Skeletal muscle tissue (tissue), 4 donors: ENCODE measurements around the gene PROSER3. TPM values are rescaled to one million over a fixed set of nuclear protein-coding genes. Genes with fewer than 3 reads are reported as not detected.

ENCODE experiments used
- H3K27ac ChIP-seq: one replicate; pipeline ENCODE4 v1.7.0; 2013; ENCODE audit warnings: mild to moderate bottlenecking, low read depth, low read length, inconsistent platforms
- H3K27me3 ChIP-seq, 3 donors: one replicate each; pipeline ENCODE4 v1.7.0; 2013; ENCODE audit warnings: low read length in 3 of 3; ENCODE audit not compliant: control insufficient read depth in 3 of 3, insufficient read depth in 3 of 3
- H3K36me3 ChIP-seq, 3 donors: one replicate each; pipeline ENCODE4 v1.7.0; 2013; ENCODE audit warnings: low read length in 3 of 3; ENCODE audit not compliant: control insufficient read depth in 3 of 3, insufficient read depth in 3 of 3
- H3K4me1 ChIP-seq, 3 donors: one replicate each; pipeline ENCODE4 v1.7.0; 2013; ENCODE audit warnings: low read length in 3 of 3, mild to moderate bottlenecking in 3 of 3; ENCODE audit not compliant: control insufficient read depth in 3 of 3, insufficient read depth in 3 of 3
- H3K4me3 ChIP-seq, 3 donors: one replicate each; pipeline ENCODE4 v1.7.0; 2013; ENCODE audit warnings: low read length in 3 of 3
- H3K9ac ChIP-seq, 3 donors: one replicate each; pipeline ENCODE4 v1.7.0; 2013; ENCODE audit warnings: low read length in 3 of 3, mild to moderate bottlenecking in 3 of 3, moderate library complexity in 2 of 3, low read depth in 1 of 3
- H3K9me3 ChIP-seq, 3 donors: one replicate each; pipeline ENCODE4 v1.7.0; 2013; ENCODE audit warnings: low read length in 3 of 3; ENCODE audit not compliant: control insufficient read depth in 3 of 3
- total RNA-seq: library from RNA; depleted of rRNA; stranded (reverse); fragments of >200 nt; gene quantifications from one replicate; pipeline ENCODE4 v1.2.3, GENCODE V29; 2014
- donor health status: Osteomylitis.

Gene PROSER3
- total RNA-seq, 1 donor from 2014 or later, result 1.0 TPM

DNA sequence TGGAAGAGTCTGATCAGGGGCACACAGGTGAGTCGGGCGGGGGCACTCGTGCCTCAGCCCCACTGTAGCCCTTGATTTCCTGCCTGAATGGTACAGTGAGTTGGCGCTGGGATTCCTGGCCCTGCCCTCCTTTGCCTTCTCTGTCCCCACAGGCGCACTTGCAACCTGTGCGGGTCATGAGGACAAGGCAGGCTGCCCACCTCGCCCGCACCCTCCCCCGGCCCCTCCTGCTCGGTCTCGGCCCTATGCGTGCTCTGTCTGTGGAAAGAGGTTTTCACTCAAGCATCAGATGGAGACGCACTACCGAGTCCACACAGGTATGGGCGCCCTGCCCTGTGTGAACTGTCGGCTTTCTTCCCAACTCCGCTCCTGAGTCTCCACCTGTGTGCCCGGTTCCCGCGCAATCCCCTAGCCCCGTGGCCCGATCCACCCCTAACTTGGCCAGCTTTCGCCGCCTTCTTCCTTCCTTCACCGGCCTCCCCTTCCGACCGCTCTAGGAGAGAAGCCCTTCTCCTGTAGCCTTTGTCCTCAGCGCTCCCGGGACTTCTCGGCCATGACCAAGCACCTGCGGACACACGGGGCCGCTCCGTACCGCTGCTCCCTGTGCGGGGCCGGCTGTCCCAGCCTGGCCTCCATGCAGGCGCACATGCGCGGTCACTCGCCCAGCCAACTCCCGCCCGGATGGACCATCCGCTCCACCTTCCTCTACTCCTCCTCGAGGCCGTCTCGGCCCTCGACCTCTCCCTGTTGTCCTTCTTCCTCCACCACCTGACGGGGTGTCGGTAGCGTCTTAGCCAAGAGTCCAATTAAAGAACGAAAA, 41.8 kb upstream of the PROSER3 start:
- peaks cover 26 to 34% (median 26%) of the 10 kb centered on the region in 3 donors for H3K4me1 ChIP-seq

GRCh38 chr19:35716801-35717664, 40.9 kb upstream of the PROSER3 start:
- Histone ChIP-seq H3K4me3 (peak overlapping the region; percentile 82 to 95 (median 93)), H3K9ac (peak overlapping the region; percentile 80 to 92 (median 83)), H3K36me3 (peaks cover 10 to 16% (median 12%) of the 10 kb centered on the region in 3 donors), H3K27ac (peak overlapping the region; percentile 72), H3K27me3 (no peaks in the 10 kb centered on the region), H3K4me1 (peaks cover 26 to 39% (median 26%) of the 10 kb centered on the region in 3 donors), H3K9me3 (no peaks in the 10 kb centered on the region)

More for the DNA sequence above, 41.8 kb upstream of the PROSER3 start:
- no peaks in the 10 kb centered on the region for H3K9me3 ChIP-seq
- peak overlapping the region; percentile 80 to 92 (median 83) for H3K9ac ChIP-seq
- peaks cover 4 to 11% (median 6%) of the 10 kb centered on the region in 3 donors for H3K36me3 ChIP-seq
- no peaks in the 10 kb centered on the region for H3K27me3 ChIP-seq
- H3K4me3 ChIP-seq, result peak overlapping the region; percentile 82 to 95 (median 93)
- H3K27ac ChIP-seq, result peak overlapping the region; percentile 72

GRCh38 chr19:35717665-35718344, 40.2 kb upstream of the PROSER3 start, which contains the start of gene KMT2B:
TSS of gene KMT2B (plus strand) at chr19:35718003. CDS start at chr19:35718019, 16 bp downstream.
- Histone ChIP-seq H3K9me3 (no peaks in the 10 kb centered on the region), H3K27ac (peak within 1 kb of the TSS; percentile 72), H3K4me3 (peak within 1 kb of the TSS; percentile 82 to 95 (median 93)), H3K36me3 (peaks cover 18 to 24% (median 19%) of the 10 kb centered on the region in 3 donors), H3K4me1 (peaks cover 26 to 39% (median 26%) of the 10 kb centered on the region in 3 donors), H3K9ac (peak within 1 kb of the TSS; percentile 88 to 92 (median 91)), H3K27me3 (no peaks in the 10 kb centered on the region)

GRCh38 chr19:35718345-35719041, 39.5 kb upstream of the PROSER3 start:
- H3K27ac ChIP-seq, result peak overlapping the region; percentile 66

GRCh38 chr19:35719402-35720162, 38.4 kb upstream of the PROSER3 start:
- Histone ChIP-seq H3K4me3 (peak overlapping the region in 2 of 3 donors; percentile 79 to 90), H3K9me3 (no peaks in the 10 kb centered on the region), H3K36me3 (peaks cover 35 to 41% (median 37%) of the 10 kb centered on the region in 3 donors), H3K4me1 (peaks cover 26 to 39% (median 26%) of the 10 kb centered on the region in 3 donors), H3K9ac (peak overlapping the region in 2 of 3 donors; percentile 88 to 91), H3K27ac (no peak overlapping the region), H3K27me3 (no peaks in the 10 kb centered on the region)

More at GRCh38 chr19:35718345-35719041, 39.5 kb upstream of the PROSER3 start:
- Histone ChIP-seq H3K9me3 (no peaks in the 10 kb centered on the region), H3K9ac (peak overlapping the region; percentile 88 to 91 (median 91)), H3K36me3 (peaks cover 25 to 31% (median 26%) of the 10 kb centered on the region in 3 donors), H3K27me3 (no peaks in the 10 kb centered on the region), H3K4me1 (peaks cover 26 to 39% (median 26%) of the 10 kb centered on the region in 3 donors), H3K4me3 (peak overlapping the region; percentile 79 to 90 (median 88))

GRCh38 chr19:35720163-35720524, 37.8 kb upstream of the PROSER3 start:
- Histone ChIP-seq H3K9me3 (no peaks in the 10 kb centered on the region), H3K27ac (no peak overlapping the region), H3K9ac (no peak overlapping the region), H3K36me3 (peaks cover 41 to 47% (median 42%) of the 10 kb centered on the region in 3 donors), H3K4me3 (no peak overlapping the region), H3K27me3 (no peaks in the 10 kb centered on the region), H3K4me1 (peaks cover 26 to 33% (median 26%) of the 10 kb centered on the region in 3 donors)

DNA sequence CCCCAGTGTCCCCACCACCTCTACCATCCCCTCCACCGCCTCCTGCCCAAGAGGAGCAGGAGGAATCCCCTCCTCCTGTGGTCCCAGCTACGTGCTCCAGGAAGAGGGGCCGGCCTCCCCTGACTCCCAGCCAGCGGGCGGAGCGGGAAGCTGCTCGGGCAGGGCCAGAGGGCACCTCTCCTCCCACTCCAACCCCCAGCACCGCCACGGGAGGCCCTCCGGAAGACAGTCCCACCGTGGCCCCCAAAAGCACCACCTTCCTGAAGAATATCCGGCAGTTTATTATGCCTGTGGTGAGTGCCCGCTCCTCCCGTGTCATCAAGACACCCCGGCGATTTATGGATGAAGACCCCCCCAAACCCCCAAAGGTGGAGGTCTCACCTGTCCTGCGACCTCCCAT, 37.3 kb upstream of the PROSER3 start:
- Histone ChIP-seq H3K36me3 (peaks cover 46 to 52% (median 47%) of the 10 kb centered on the region in 3 donors), H3K27ac (no peak overlapping the region), H3K9me3 (no peaks in the 10 kb centered on the region), H3K27me3 (no peaks in the 10 kb centered on the region), H3K4me1 (peaks cover 22 to 28% (median 22%) of the 10 kb centered on the region in 3 donors), H3K4me3 (no peak overlapping the region), H3K9ac (no peak overlapping the region)

DNA sequence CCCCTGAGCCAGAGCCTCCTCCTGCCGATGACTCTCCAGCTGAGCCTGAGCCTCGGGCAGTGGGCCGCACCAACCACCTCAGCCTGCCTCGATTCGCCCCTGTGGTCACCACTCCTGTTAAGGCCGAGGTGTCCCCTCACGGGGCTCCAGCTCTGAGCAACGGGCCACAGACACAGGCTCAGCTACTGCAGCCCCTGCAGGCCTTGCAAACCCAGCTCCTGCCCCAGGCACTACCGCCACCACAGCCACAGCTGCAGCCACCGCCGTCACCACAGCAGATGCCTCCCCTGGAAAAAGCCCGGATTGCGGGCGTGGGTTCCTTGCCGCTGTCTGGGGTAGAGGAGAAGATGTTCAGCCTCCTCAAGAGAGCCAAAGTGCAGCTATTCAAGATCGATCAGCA, 36.6 kb upstream of the PROSER3 start:
- Histone ChIP-seq H3K4me3 (no peak overlapping the region), H3K27me3 (no peaks in the 10 kb centered on the region), H3K27ac (no peak overlapping the region), H3K9ac (no peak overlapping the region), H3K4me1 (peaks cover 14 to 21% (median 15%) of the 10 kb centered on the region in 3 donors), H3K36me3 (peaks cover 53 to 59% (median 55%) of the 10 kb centered on the region in 3 donors), H3K9me3 (no peaks in the 10 kb centered on the region)
